HepG2 (cell line): ENCODE measurements around the gene CASZ1. TPM values are rescaled to one million over a fixed set of nuclear protein-coding genes. Genes with fewer than 3 reads are reported as not detected.

Experiments used
- ATRX ChIP-seq: sonication (generic); formaldehyde crosslinking; IDR thresholded peaks from 2 replicates; pipeline ENCODE4 v1.4.0; 2020; ENCODE audit warnings: missing genetic modification reagents, borderline replicate concordance
- CBFB ChIP-seq: sonication (generic); formaldehyde crosslinking; IDR thresholded peaks from 2 replicates; pipeline ENCODE4 v1.4.0; 2020; ENCODE audit warnings: missing genetic modification reagents
- GATAD2A ChIP-seq: IDR thresholded peaks from 2 replicates; pipeline ENCODE4 v1.6.1; 2016
- IKZF1 ChIP-seq: fragments of 450-650 bp; IDR thresholded peaks from 2 replicates; pipeline ENCODE4 v1.7.1; 2016
- KDM5A ChIP-seq: fragments of 200-600 bp; sonication (generic); IDR thresholded peaks from 2 replicates; pipeline ENCODE4 v1.7.0; 2018; ENCODE audit warnings: antibody characterized with exemption, mild to moderate bottlenecking, low read length, borderline replicate concordance
- MZF1 ChIP-seq: sonication (generic); formaldehyde crosslinking; IDR thresholded peaks from 2 replicates; pipeline ENCODE4 v1.8.1; 2023; ENCODE audit warnings: mild to moderate bottlenecking, missing genetic modification reagents, borderline replicate concordance
- NFE2L2 ChIP-seq: fragments of 150-350 bp; IDR thresholded peaks from 2 replicates; pipeline ENCODE4 v1.6.1; 2014; ENCODE audit warnings: low read length
- NKX3-1 ChIP-seq: sonication (generic); formaldehyde crosslinking; IDR thresholded peaks from 2 replicates; pipeline ENCODE4 v1.5.0; 2020; ENCODE audit warnings: missing genetic modification reagents
- RBM22 ChIP-seq: fragments of 200-400 bp; formaldehyde crosslinking; optimal IDR thresholded peaks from 2 replicates; pipeline ENCODE3; 2017; ENCODE audit warnings: mild to moderate bottlenecking, low read length, moderate library complexity
- RFX3 ChIP-seq: IDR thresholded peaks from 2 replicates; pipeline ENCODE4 v1.6.1; 2016; ENCODE audit warnings: missing biosample characterization, missing genetic modification reagents
- RFXANK ChIP-seq: IDR thresholded peaks from 2 replicates; pipeline ENCODE4 v1.6.1; 2016
- SSRP1 ChIP-seq: IDR thresholded peaks from 2 replicates; pipeline ENCODE4 v1.6.1; 2016; ENCODE audit warnings: control low read depth
- ZC3H13 ChIP-seq: sonication (generic); formaldehyde crosslinking; IDR thresholded peaks from 2 replicates; pipeline ENCODE4 v1.8.1; 2023; ENCODE audit warnings: mild to moderate bottlenecking, missing genetic modification reagents, moderate library complexity
- ZFP1 ChIP-seq: IDR thresholded peaks from 2 replicates; pipeline ENCODE4 v1.6.1; 2016
- ZNF614 ChIP-seq: IDR thresholded peaks from 2 replicates; pipeline ENCODE4 v1.6.1; 2018; ENCODE audit warnings: missing biosample characterization, missing genetic modification reagents, inconsistent platforms, borderline replicate concordance
- ZNF737 ChIP-seq: sonication (generic); formaldehyde crosslinking; IDR thresholded peaks from 2 replicates; pipeline ENCODE4 v1.5.0; 2020; ENCODE audit warnings: missing genetic modification reagents, mild to moderate bottlenecking, borderline replicate concordance
- ZNF746 ChIP-seq: sonication (generic); formaldehyde crosslinking; IDR thresholded peaks from 2 replicates; pipeline ENCODE4 v1.8.0; 2022; ENCODE audit warnings: mild to moderate bottlenecking, missing genetic modification reagents
- ZNF878 ChIP-seq: sonication (generic); formaldehyde crosslinking; IDR thresholded peaks from 2 replicates; pipeline ENCODE4 v1.8.1; 2023; ENCODE audit warnings: mild to moderate bottlenecking, missing genetic modification reagents, moderate library complexity
- ZSCAN29 ChIP-seq: sonication (generic); formaldehyde crosslinking; conservative IDR thresholded peaks from 2 replicates; pipeline ENCODE4 v1.4.0; 2020; ENCODE audit warnings: mild to moderate bottlenecking, missing genetic modification reagents
- polyA plus RNA-seq, 8 experiments: library from polyadenylated mRNA; depleted of rRNA in 3 of 8; stranded (reverse) in 7 of 8; unstranded in 1 of 8; fragments of >200 nt; fragmentation: Illumina TruSeq in 4 of 8; extraction: Trizol in 4 of 8; gene quantifications; 2 replicates each; pipeline versions ENCODE4 v1.2.1 to v1.2.3, GENCODE V29; 2011 to 2016; ENCODE audit warnings: low read depth in 4 of 8, missing spikeins in 1 of 8, mixed read lengths in 1 of 8; ENCODE audit not compliant: insufficient read depth in 1 of 8
- total RNA-seq, 5 experiments: library from RNA; depleted of rRNA; stranded (reverse); fragments of >200 nt; fragmentation: Illumina TruSeq; extraction: Trizol; gene quantifications; 2 replicates each; pipeline ENCODE4 v1.2.3, GENCODE V29; 2016; ENCODE audit warnings: low read depth in 1 of 5
- TF ChIP-seq, protein P1 (sequence below): sonication (generic); formaldehyde crosslinking; IDR thresholded peaks from 2 replicates; pipeline ENCODE4 v1.4.0; 2020; ENCODE audit warnings: missing genetic modification reagents
- TF ChIP-seq, protein P2 (sequence below): sonication (generic); formaldehyde crosslinking; conservative IDR thresholded peaks from 2 replicates; pipeline ENCODE4 v1.5.0; 2020; ENCODE audit warnings: missing genetic modification reagents
- TF ChIP-seq, protein P3 (sequence below): IDR thresholded peaks from 2 replicates; pipeline ENCODE4 v1.6.1; 2016; ENCODE audit warnings: missing compliant biosample characterization, missing genetic modification reagents, borderline replicate concordance
- TF ChIP-seq, protein P4 (sequence below): sonication (generic); formaldehyde crosslinking; IDR thresholded peaks from 2 replicates; pipeline ENCODE4 v1.4.0; 2020; ENCODE audit warnings: mild to moderate bottlenecking, missing genetic modification reagents
- TF ChIP-seq, protein P5 (sequence below): sonication (generic); formaldehyde crosslinking; IDR thresholded peaks from 2 replicates; pipeline ENCODE4 v1.4.0; 2020; ENCODE audit warnings: missing genetic modification reagents

Gene CASZ1
- total and polyA plus RNA-seq, 2 of the 13 experiments (the other 11 are each of a cell fraction or from before 2014, with no cell fraction given) = 1.9 to 3.7 TPM

DNA sequence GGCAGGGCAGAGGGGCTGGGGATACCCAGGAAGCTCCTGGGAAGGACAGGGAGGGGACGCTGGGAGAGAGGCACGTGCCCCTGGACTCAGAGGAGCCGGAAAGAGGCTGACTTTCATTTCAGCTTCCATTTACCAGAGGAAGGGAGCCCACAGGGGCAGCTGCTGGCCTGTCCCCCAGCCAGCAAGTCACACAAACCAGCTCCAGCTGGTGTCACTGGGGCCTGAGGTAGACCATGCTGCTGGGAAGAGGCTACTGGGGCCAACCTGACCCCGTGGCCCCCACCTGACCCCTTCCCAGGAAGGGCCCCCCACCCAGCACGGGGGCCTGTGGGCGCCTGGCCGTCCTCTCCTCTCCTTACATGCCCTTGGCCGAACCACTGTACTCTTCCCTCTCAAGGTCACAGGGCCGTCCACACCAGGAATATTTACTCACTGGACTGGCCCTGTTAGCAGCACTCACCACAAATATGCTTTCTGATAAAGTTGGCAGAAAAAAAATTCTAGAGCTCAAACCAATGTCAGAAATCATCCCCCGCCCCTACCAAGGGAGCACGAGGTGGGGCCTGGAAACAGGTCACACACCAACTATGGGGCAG lies 110.5 kb downstream of the CASZ1 start (continued):
- TF ChIP-seq, protein P1, sequence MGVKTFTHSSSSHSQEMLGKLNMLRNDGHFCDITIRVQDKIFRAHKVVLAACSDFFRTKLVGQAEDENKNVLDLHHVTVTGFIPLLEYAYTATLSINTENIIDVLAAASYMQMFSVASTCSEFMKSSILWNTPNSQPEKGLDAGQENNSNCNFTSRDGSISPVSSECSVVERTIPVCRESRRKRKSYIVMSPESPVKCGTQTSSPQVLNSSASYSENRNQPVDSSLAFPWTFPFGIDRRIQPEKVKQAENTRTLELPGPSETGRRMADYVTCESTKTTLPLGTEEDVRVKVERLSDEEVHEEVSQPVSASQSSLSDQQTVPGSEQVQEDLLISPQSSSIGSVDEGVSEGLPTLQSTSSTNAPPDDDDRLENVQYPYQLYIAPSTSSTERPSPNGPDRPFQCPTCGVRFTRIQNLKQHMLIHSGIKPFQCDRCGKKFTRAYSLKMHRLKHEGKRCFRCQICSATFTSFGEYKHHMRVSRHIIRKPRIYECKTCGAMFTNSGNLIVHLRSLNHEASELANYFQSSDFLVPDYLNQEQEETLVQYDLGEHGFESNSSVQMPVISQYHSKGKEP (CRISPR knock-in tag) = no peak
- no peak; the same call in 1 of the 2 replicates for TF ChIP-seq RFXANK (CRISPR knock-in tag)
- no peak for TF ChIP-seq ZNF737
- TF ChIP-seq SSRP1 (CRISPR knock-in tag) = no peak
- TF ChIP-seq, protein P2, sequence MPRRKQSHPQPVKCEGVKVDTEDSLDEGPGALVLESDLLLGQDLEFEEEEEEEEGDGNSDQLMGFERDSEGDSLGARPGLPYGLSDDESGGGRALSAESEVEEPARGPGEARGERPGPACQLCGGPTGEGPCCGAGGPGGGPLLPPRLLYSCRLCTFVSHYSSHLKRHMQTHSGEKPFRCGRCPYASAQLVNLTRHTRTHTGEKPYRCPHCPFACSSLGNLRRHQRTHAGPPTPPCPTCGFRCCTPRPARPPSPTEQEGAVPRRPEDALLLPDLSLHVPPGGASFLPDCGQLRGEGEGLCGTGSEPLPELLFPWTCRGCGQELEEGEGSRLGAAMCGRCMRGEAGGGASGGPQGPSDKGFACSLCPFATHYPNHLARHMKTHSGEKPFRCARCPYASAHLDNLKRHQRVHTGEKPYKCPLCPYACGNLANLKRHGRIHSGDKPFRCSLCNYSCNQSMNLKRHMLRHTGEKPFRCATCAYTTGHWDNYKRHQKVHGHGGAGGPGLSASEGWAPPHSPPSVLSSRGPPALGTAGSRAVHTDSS (CRISPR knock-in tag) = no peak
- peak; percentile 71; the same call in 1 of the 2 replicates for TF ChIP-seq ZNF746 (CRISPR knock-in tag)
- TF ChIP-seq ZNF878 = no peak
- TF ChIP-seq ZFP1 (CRISPR knock-in tag) = no peak
- TF ChIP-seq ZNF614 (CRISPR knock-in tag) = peak; percentile 41; the same call in 1 of the 2 replicates
- TF ChIP-seq, protein P3, sequence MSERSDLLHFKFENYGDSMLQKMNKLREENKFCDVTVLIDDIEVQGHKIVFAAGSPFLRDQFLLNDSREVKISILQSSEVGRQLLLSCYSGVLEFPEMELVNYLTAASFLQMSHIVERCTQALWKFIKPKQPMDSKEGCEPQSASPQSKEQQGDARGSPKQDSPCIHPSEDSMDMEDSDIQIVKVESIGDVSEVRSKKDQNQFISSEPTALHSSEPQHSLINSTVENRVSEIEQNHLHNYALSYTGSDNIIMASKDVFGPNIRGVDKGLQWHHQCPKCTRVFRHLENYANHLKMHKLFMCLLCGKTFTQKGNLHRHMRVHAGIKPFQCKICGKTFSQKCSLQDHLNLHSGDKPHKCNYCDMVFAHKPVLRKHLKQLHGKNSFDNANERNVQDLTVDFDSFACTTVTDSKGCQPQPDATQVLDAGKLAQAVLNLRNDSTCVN = no peak; the same call in none of the 2 replicates
- no peak for TF ChIP-seq NKX3-1 (CRISPR knock-in tag)
- TF ChIP-seq, protein P4, sequence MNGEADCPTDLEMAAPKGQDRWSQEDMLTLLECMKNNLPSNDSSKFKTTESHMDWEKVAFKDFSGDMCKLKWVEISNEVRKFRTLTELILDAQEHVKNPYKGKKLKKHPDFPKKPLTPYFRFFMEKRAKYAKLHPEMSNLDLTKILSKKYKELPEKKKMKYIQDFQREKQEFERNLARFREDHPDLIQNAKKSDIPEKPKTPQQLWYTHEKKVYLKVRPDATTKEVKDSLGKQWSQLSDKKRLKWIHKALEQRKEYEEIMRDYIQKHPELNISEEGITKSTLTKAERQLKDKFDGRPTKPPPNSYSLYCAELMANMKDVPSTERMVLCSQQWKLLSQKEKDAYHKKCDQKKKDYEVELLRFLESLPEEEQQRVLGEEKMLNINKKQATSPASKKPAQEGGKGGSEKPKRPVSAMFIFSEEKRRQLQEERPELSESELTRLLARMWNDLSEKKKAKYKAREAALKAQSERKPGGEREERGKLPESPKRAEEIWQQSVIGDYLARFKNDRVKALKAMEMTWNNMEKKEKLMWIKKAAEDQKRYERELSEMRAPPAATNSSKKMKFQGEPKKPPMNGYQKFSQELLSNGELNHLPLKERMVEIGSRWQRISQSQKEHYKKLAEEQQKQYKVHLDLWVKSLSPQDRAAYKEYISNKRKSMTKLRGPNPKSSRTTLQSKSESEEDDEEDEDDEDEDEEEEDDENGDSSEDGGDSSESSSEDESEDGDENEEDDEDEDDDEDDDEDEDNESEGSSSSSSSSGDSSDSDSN (CRISPR knock-in tag) = peak; percentile 62; the same call in 1 of the 2 replicates
- no peak for TF ChIP-seq ZSCAN29 (CRISPR knock-in tag)
- no peak for TF ChIP-seq RFX3 (CRISPR knock-in tag)
- no peak for TF ChIP-seq IKZF1
- no peak for TF ChIP-seq ATRX (CRISPR knock-in tag)
- TF ChIP-seq RBM22 = peak; percentile 31
- no peak for TF ChIP-seq ZC3H13 (CRISPR knock-in tag)
- no peak for TF ChIP-seq KDM5A
- peak; percentile 75; the same call in 1 of the 2 replicates for TF ChIP-seq CBFB (CRISPR knock-in tag)
- peak; percentile 90 for TF ChIP-seq GATAD2A (CRISPR knock-in tag)
- no peak for TF ChIP-seq MZF1 (CRISPR knock-in tag)
- no peak for TF ChIP-seq NFE2L2
- TF ChIP-seq, protein P5, sequence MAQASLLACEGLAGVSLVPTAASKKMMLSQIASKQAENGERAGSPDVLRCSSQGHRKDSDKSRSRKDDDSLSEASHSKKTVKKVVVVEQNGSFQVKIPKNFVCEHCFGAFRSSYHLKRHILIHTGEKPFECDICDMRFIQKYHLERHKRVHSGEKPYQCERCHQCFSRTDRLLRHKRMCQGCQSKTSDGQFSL = no peak
